GM21515 (cell line): Measurements from ENCODE around the gene USP6NL.

Source experiments
- ATAC-seq: cut with Tn5 transposase; IDR thresholded peaks from one replicate; pipeline ENCODE4 v1.9.1; 2021; ENCODE audit not compliant: unreplicated experiment

The USP6NL gene

GRCh38 chr10:11483201-11484148, 128.0 kb downstream of the USP6NL start:
- no peak for ATAC-seq

GRCh38 chr10:11482306-11482705, 129.1 kb downstream of the USP6NL start:
- no peak for ATAC-seq

GRCh38 chr10:11480687-11481086, 130.8 kb downstream of the USP6NL start:
- no peak for ATAC-seq

- no peak for ATAC-seq
These were observed 132.2 kb downstream of the USP6NL start for GRCh38 chr10:11479300-11479699.

DNA sequence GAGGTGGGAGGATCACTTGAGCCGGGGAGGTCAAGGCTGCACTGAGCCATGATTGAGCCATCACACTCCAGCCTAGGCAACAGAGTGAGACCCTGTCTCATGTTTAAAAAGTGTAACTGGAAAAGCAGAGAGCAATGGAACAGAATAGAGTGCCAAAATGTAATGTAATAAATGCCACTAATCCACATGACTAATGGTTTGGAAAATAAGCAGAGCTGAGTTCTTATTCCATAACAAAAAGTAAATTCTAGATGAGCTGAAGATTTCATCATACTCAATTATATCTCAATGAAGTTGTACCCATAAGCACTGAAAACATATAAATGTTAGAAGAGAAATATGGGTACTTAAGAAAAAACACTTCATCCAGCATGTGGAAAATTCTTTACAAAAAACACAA, 132.6 kb downstream of the USP6NL start:
- no peak for ATAC-seq

DNA sequence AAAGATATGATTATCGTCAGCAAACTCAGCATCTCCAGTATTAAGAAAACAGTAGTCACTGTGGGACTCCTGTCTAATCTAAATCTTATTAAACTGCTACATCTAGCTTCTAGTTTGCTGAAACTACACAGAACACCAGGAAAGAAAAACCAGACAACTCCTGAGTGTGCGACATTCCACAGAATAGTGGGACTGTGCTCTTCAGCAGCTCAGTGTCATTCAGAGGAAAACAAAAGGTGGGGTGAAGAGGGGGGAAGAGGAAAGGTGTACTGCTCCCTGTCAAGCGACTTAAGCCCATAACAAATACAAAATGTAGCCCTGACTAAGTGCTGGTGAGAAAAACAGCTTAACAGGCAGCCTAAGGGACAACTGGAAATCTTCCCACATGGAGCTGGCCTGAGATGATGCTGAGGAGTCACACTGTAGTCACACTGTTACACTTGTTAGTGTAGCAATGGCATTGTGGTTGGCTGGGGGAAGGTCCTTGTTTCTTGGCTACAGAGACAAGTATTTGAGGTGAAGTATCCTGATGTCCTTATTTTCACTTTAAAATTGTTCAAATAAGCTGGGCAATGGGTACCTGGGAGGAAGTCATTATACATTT, 135.5 kb downstream of the USP6NL start:
- ATAC-seq = no peak

- no peak for ATAC-seq
These were observed 138.2 kb downstream of the USP6NL start for GRCh38 chr10:11473128-11473760.

- ATAC-seq = peak; percentile 76
These were observed 139.2 kb downstream of the USP6NL start for GRCh38 chr10:11472158-11472753.

GRCh38 chr10:11469575-11470391, 141.7 kb downstream of the USP6NL start:
- ATAC-seq = no peak

DNA sequence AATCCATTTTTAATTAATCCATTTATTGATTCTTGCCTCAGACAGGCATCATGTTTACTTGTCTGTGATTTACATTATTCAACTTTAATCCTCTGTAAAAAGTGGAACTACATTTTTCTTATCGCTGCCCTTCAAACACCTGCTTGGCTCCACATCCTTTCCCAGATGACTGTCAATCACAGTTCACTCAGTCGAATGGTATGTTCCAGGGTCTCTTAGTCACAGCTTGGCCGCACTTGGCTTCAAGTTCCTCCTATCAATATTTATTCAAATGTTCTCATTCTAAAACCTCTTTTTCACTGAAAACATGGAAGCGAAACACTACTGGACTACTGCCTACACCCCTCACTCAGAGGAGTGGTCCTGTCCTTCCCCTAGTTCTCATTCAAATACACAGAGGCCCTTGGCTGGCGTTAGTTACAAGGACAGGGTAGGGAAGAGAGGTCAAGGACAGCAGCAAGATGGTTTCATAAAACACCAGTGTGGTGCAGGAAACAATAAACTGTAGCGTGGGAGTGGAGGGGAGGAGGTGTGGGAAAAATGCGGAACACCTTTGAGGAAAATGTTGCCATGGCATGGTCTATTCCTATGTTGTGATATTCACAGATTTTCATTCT, 143.2 kb downstream of the USP6NL start:
- ATAC-seq = no peak

DNA sequence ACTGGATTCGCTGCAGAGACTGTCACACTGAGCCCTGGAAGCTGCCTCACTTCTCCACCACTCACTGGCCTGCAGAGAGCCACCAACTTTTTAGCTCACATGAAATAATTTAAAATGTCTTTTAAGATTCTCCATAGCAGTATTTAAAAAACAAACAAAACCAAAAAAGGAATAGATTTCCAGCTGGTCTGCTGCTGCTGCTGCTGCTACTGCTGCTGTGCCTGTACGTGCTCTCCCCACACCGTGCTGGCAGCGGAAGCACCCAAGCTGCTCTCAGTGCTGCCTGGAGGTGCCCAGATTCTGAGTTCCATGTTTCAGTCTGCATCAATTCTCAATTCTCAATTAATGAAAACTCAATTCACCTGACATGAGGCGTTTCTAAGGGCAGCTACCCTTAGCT, 146.0 kb downstream of the USP6NL start:
- no peak for ATAC-seq

DNA sequence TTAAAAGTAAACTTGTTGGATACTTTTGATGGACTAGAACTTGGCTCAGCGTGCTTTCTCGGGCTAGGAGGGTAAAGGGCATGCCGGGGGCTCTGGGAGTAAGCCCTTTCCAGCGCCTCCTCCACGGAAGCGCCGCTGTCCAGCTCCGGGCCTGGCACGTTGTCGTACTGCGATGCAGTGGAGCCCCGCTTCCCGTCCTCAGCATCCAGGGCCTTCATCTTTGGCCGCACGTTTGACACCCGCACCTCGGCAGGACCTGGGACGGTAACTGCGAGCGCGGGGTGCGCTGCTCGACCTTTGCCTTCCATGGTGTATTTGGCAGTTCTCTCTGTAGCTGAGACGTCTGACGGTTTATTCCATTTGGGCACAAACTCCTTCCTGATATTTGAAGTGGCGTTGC, 148.3 kb downstream of the USP6NL start:
- no peak for ATAC-seq

DNA sequence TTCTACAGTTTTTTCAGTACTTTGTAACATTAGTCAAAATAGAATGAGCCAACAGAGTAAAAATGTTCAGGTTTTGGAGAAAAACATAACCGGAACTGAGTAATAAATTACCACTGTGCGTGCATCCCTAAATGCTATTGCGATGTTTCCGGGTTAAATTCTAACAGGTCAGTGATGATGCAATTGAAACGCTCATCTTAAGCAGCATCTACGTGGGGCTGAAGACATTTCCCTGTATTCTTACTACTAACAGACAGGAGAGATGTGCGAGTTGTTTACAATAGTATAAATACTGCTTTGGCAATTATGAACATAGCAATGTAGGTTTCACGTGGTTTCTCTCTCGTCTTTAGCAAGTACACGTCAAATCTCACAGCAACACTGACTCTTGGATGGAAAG, 149.4 kb downstream of the USP6NL start:
- ATAC-seq = no peak

DNA sequence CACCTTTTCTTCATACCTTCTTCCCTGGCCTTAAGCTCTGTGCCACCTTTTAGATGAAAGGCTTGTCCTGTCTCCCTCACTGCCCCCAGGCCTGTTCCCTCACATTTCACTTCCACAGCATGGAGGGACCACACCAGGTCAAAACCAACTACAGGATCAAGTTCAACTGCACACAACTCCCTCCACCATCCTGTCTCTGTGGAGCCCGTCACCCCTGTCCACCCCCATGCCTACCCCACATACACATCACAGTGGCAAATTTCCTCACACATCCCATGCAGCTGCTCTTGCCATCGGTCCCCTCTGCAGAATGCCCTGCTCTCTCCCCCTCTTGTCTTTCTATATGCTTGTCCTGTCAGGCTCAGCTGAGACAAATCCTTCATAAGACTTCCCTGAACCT, 154.1 kb downstream of the USP6NL start:
- ATAC-seq = no peak

DNA sequence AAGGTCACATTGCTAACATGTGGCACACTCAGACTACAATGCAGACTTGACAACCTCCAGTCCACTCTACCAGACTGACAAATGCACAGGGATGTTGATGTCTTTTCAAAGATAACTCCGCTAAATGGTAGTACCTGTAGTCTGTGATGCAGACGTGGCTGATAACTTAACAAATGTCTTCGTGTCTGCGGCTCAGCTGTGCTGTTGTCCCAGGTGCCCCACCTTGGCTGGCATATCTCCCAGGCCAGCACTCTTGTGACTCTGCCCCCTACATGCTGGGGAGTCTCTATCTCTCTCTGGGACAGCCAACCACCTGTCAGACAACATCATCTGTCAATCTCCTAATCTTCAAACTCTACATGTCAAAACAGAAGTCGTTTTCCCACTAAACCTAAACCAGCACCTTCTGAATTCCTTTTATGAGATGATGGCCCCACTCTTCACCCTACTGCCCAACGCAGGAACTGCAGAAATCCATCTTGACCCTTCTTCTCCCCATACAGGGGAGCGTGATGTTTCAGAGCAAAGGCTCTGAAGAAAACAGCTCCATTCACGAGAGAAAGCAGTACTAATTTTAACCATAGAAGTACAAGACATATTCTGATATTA, 156.4 kb downstream of the USP6NL start:
- ATAC-seq = no peak

DNA sequence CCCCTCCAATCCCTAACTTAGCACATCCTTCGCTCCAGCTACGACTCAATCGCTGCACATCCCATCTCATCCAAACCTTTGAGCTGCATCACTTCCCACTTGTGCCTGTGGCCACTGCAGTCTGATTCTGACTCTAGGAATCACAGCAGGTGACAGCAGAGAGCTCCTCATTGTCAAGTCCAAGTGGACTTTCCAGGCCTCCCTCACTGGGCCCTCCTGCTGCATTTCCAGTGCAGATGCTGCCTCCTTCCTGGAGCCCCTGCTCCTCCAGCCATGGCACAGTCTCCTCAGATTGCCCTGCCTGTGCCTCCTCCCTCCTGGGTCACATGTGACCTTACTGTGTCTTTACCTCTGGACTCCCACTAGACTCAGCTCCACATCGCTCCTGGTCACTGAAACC, 157.3 kb downstream of the USP6NL start:
- ATAC-seq = no peak

GRCh38 chr10:11451640-11452260, 159.7 kb downstream of the USP6NL start:
- ATAC-seq = no peak

DNA sequence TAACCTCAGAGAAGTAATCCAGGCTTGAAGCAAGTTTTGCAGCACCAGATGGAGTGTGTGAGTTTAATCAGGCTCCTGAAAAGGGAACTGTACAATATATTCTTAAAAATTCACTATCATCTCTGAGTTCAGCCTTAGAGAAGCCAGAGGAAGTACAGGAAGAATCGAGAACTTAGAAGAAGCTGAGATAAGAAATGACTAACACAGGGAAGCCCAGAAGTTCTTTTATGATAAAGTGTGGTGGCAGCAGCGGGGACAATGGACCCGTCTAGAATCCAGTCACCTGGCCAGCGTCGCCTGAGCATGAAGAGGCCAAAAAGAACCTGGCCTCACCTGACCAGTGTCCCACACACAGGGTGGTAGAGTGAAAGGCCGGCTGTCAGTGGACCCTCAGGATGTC, 161.0 kb downstream of the USP6NL start:
- no peak for ATAC-seq

GRCh38 chr10:11449761-11450160, 161.7 kb downstream of the USP6NL start:
- ATAC-seq = no peak
